ENCODE measurements around the gene PIBF1.

PIBF1 gene

GRCh38 chr13:72864142-72865011 is 82.4 kb downstream of the PIBF1 start:
- no peaks in the 10 kb centered on the region for H3K36me3 ChIP-seq
- TF ChIP-seq, protein P1, sequence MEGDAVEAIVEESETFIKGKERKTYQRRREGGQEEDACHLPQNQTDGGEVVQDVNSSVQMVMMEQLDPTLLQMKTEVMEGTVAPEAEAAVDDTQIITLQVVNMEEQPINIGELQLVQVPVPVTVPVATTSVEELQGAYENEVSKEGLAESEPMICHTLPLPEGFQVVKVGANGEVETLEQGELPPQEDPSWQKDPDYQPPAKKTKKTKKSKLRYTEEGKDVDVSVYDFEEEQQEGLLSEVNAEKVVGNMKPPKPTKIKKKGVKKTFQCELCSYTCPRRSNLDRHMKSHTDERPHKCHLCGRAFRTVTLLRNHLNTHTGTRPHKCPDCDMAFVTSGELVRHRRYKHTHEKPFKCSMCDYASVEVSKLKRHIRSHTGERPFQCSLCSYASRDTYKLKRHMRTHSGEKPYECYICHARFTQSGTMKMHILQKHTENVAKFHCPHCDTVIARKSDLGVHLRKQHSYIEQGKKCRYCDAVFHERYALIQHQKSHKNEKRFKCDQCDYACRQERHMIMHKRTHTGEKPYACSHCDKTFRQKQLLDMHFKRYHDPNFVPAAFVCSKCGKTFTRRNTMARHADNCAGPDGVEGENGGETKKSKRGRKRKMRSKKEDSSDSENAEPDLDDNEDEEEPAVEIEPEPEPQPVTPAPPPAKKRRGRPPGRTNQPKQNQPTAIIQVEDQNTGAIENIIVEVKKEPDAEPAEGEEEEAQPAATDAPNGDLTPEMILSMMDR (IDR thresholded peaks at IDR 0.05): no peak
- H3K9me3 ChIP-seq: no peaks in the 10 kb centered on the region
- H3K27me3 ChIP-seq: no peaks in the 10 kb centered on the region
- no peaks in the 10 kb centered on the region for H3K4me1 ChIP-seq (ENCODE audit: control insufficient read depth in 1 of 2, insufficient read depth in 1 of 2, low read depth in 1 of 2, low read length in 1 of 2)
- no peak overlapping the region for H3K27ac ChIP-seq
- H3K4me3 ChIP-seq (ENCODE audit: low read depth in 1 of 2, low read length in 1 of 2): no peak overlapping the region

GRCh38 chr13:72868229-72868628 is 86.3 kb downstream of the PIBF1 start:
- H3K27me3 ChIP-seq: no peaks in the 10 kb centered on the region
- H3K4me3 ChIP-seq (ENCODE audit: low read depth in 1 of 2, low read length in 1 of 2): no peak overlapping the region
- TF ChIP-seq, protein P1 (IDR thresholded peaks at IDR 0.05): no peak
- no peaks in the 10 kb centered on the region for H3K36me3 ChIP-seq
- no peak overlapping the region for H3K27ac ChIP-seq
- no peaks in the 10 kb centered on the region for H3K9me3 ChIP-seq
- H3K4me1 ChIP-seq (ENCODE audit: control insufficient read depth in 1 of 2, insufficient read depth in 1 of 2, low read depth in 1 of 2, low read length in 1 of 2): no peaks in the 10 kb centered on the region

GRCh38 chr13:72875233-72875632 is 93.3 kb downstream of the PIBF1 start:
- Histone ChIP-seq H3K27ac (no peak overlapping the region), H3K4me3 (ENCODE audit: low read depth in 1 of 2, low read length in 1 of 2) (no peak overlapping the region), H3K9me3 (no peaks in the 10 kb centered on the region), H3K27me3 (no peaks in the 10 kb centered on the region), H3K36me3 (no peaks in the 10 kb centered on the region), H3K4me1 (ENCODE audit: control insufficient read depth in 1 of 2, insufficient read depth in 1 of 2, low read depth in 1 of 2, low read length in 1 of 2) (no peaks in the 10 kb centered on the region)
- TF ChIP-seq, protein P1 (IDR thresholded peaks at IDR 0.05): no peak

- Histone ChIP-seq H3K27ac (no peak overlapping the region), H3K27me3 (no peaks in the 10 kb centered on the region), H3K4me3 (ENCODE audit: low read depth in 1 of 2, low read length in 1 of 2) (no peak overlapping the region), H3K36me3 (no peaks in the 10 kb centered on the region), H3K9me3 (no peaks in the 10 kb centered on the region), H3K4me1 (ENCODE audit: control insufficient read depth in 1 of 2, insufficient read depth in 1 of 2, low read depth in 1 of 2, low read length in 1 of 2) (no peaks in the 10 kb centered on the region)
- TF ChIP-seq, protein P1 (IDR thresholded peaks at IDR 0.05): no peak
These were observed 102.2 kb downstream of the PIBF1 start for GRCh38 chr13:72884101-72884500.

DNA sequence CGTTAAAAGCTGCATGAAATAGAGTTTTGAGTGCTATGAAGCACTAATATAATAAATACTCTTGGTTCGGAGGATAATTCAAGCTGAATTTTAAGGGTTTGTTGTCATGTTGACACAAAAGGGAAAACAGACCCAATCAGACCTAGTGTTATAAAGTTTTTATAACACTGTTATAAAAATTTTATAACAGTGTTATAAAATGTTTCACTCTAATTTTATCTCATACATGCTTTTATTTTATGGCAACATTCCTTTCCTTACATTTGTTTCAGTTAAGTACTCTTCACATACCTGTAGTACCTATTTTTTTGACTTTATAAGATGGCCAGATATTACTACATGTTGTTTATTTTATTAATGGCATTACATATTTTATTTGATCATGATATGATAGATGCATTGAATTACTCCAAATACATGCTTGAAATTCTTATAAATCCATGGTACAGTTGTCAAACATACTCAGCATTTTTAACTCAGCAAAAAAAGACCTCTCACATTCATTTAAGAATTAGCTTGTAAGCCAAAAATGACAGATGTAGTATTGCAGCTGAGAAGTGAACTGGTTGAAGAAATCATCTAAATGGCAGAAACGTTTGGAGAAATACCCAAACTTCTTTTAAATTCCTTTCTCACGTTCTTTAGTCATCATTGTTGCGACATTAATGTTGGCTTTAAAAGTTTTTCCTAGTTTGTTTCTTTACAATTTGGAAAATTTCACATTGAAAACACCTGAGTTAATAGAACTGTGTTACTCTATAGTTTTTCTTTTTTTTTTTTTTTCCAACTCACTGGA is 104.5 kb downstream of the PIBF1 start:
- no peaks in the 10 kb centered on the region for H3K36me3 ChIP-seq
- no peak overlapping the region for H3K4me3 ChIP-seq (ENCODE audit: low read depth in 1 of 2, low read length in 1 of 2)
- H3K9me3 ChIP-seq: no peaks in the 10 kb centered on the region
- H3K4me1 ChIP-seq (ENCODE audit: control insufficient read depth in 1 of 2, insufficient read depth in 1 of 2, low read depth in 1 of 2, low read length in 1 of 2): no peaks in the 10 kb centered on the region
- H3K27ac ChIP-seq: no peak overlapping the region
- no peaks in the 10 kb centered on the region for H3K27me3 ChIP-seq
- TF ChIP-seq, protein P1 (IDR thresholded peaks at IDR 0.05): no peak
